Stimulated activated memory B cell treated with anti-CD40 and anti-IgM and Interleukin-4, amounts not matched to agents 10 μg/mL and 1 μg/mL and 100 μg/mL, for 72 hours (primary cell): Measurements from ENCODE around the gene ATP8B2.

Source experiments
- ATAC-seq: fragments of 150-1000 bp; cut with Tn5 transposase; 2 replicates; pipeline ENCODE4 v1.10.0; 2021
- H3K27ac Mint-ChIP-seq: one replicate; pipeline ENCODE4 v1.8.0; 2022; ENCODE audit warnings: mild to moderate bottlenecking, mixed read lengths
- H3K27me3 Mint-ChIP-seq: one replicate; pipeline ENCODE4 v1.8.0; 2022; ENCODE audit warnings: mixed read lengths
- H3K36me3 Mint-ChIP-seq: one replicate; pipeline ENCODE4 v1.8.0; 2022; ENCODE audit warnings: mixed read lengths
- H3K4me1 Mint-ChIP-seq: one replicate; pipeline ENCODE4 v1.8.0; 2022; ENCODE audit warnings: mixed read lengths
- H3K4me3 Mint-ChIP-seq: one replicate; pipeline ENCODE4 v1.8.0; 2022; ENCODE audit warnings: mild to moderate bottlenecking, moderate library complexity, mixed read lengths
- H3K9me3 Mint-ChIP-seq: one replicate; pipeline ENCODE4 v1.8.0; 2022; ENCODE audit warnings: mixed read lengths

The ATP8B2 gene

GRCh38 chr1:154386643-154387352 is 61.5 kb downstream of the ATP8B2 start:
- H3K27ac Mint-ChIP-seq, result peak overlapping the region; percentile 89
- H3K36me3 Mint-ChIP-seq, result no peaks in the 10 kb centered on the region
- H3K9me3 Mint-ChIP-seq, result no peaks in the 10 kb centered on the region

GRCh38 chr1:154391086-154391770 is 65.9 kb downstream of the ATP8B2 start:
- Mint-ChIP-seq H3K4me3 (no peak overlapping the region), H3K27ac (no peak overlapping the region), H3K4me1 (peaks cover 15% of the 10 kb centered on the region), H3K9me3 (peaks cover 3% of the 10 kb centered on the region), H3K27me3 (no peaks in the 10 kb centered on the region), H3K36me3 (no peaks in the 10 kb centered on the region)
- no peak for ATAC-seq

More at GRCh38 chr1:154386643-154387352, 61.5 kb downstream of the ATP8B2 start:
- Mint-ChIP-seq H3K4me3 (peak overlapping the region; percentile 69), H3K4me1 (peaks cover 32% of the 10 kb centered on the region), H3K27me3 (no peaks in the 10 kb centered on the region)
- peak; percentile 98 for ATAC-seq

- H3K27me3 Mint-ChIP-seq, result no peaks in the 10 kb centered on the region
- no peak for ATAC-seq
- H3K4me3 Mint-ChIP-seq, result no peak overlapping the region
- H3K36me3 Mint-ChIP-seq, result no peaks in the 10 kb centered on the region
- peaks cover 4% of the 10 kb centered on the region for H3K4me1 Mint-ChIP-seq
- peaks cover 5% of the 10 kb centered on the region for H3K9me3 Mint-ChIP-seq
- H3K27ac Mint-ChIP-seq, result no peak overlapping the region
These were observed 72.8 kb downstream of the ATP8B2 start for GRCh38 chr1:154398141-154398540.

- H3K27ac Mint-ChIP-seq, result no peak overlapping the region
- H3K4me3 Mint-ChIP-seq, result no peak overlapping the region
- H3K4me1 Mint-ChIP-seq, result peaks cover 9% of the 10 kb centered on the region
These were observed 73.4 kb downstream of the ATP8B2 start for GRCh38 chr1:154398678-154399077.

GRCh38 chr1:154400381-154400801 is 75.1 kb downstream of the ATP8B2 start:
- no peak overlapping the region for H3K27ac Mint-ChIP-seq
- ATAC-seq, result no peak
- no peak overlapping the region for H3K4me3 Mint-ChIP-seq
- H3K9me3 Mint-ChIP-seq, result peaks cover 5% of the 10 kb centered on the region
- no peaks in the 10 kb centered on the region for H3K36me3 Mint-ChIP-seq
- H3K4me1 Mint-ChIP-seq, result peaks cover 22% of the 10 kb centered on the region
- H3K27me3 Mint-ChIP-seq, result no peaks in the 10 kb centered on the region

More at GRCh38 chr1:154398678-154399077, 73.4 kb downstream of the ATP8B2 start:
- no peaks in the 10 kb centered on the region for H3K27me3 Mint-ChIP-seq
- ATAC-seq, result no peak
- peaks cover 5% of the 10 kb centered on the region for H3K9me3 Mint-ChIP-seq
- H3K36me3 Mint-ChIP-seq, result no peaks in the 10 kb centered on the region
